Measurements from ENCODE around the gene CR1L. TPM values are rescaled to one million over a fixed set of nuclear protein-coding genes. Genes with fewer than 3 reads are reported as not detected.
"Not testable (repeated sequence)": the region's sequence is repeated elsewhere in the genome, so short reads cannot be mapped to it uniquely, and the experiment has no call there.

The CR1L gene
- total RNA-seq, 4 donors from 2014 or later, result not detected

GRCh38 chr1:207628776-207629175, 16.2 kb upstream of the CR1L start:
- no peak for ATAC-seq
- Histone ChIP-seq H3K36me3 (no peaks in the 10 kb centered on the region), H3K9me3 (no peaks in the 10 kb centered on the region), H3K27me3 (no peaks in the 10 kb centered on the region), H3K4me3 (no peak overlapping the region), H3K27ac (no peak overlapping the region), H3K4me1 (no peaks in the 10 kb centered on the region)
- WGBS, 2 donors (ENCODE audit: low coverage in 1 of 2), result 24 to 36% methylated on average over 5 of the region's 5 CpGs
- TF ChIP-seq POLR2AphosphoS5 (IDR thresholded peaks at IDR 0.05) (no peak), POLR2A (IDR thresholded peaks at IDR 0.05) (no peak), CTCF (IDR thresholded peaks at IDR 0.05) (no peak), EP300 (IDR thresholded peaks at IDR 0.05) (no peak)

GRCh38 chr1:207631137-207631536, 13.8 kb upstream of the CR1L start:
- Histone ChIP-seq H3K36me3 (no peaks in the 10 kb centered on the region), H3K27ac (no peak overlapping the region), H3K27me3 (no peaks in the 10 kb centered on the region), H3K4me1 (no peaks in the 10 kb centered on the region), H3K9me3 (no peaks in the 10 kb centered on the region), H3K4me3 (no peak overlapping the region)
- no peak for ATAC-seq
- TF ChIP-seq CTCF (IDR thresholded peaks at IDR 0.05), result no peak
- TF ChIP-seq EP300 (IDR thresholded peaks at IDR 0.05), result no peak
- TF ChIP-seq POLR2AphosphoS5 (IDR thresholded peaks at IDR 0.05), result no peak
- TF ChIP-seq POLR2A (IDR thresholded peaks at IDR 0.05), result no peak
- WGBS, 2 donors (ENCODE audit: low coverage in 1 of 2), result 62 to 80% methylated on average over 1 of the region's 1 CpG

GRCh38 chr1:207633226-207633625, 11.7 kb upstream of the CR1L start:
- Histone ChIP-seq H3K4me3 (no peak overlapping the region), H3K27ac (no peak overlapping the region), H3K36me3 (no peaks in the 10 kb centered on the region), H3K9me3 (no peaks in the 10 kb centered on the region), H3K27me3 (no peaks in the 10 kb centered on the region), H3K4me1 (no peaks in the 10 kb centered on the region)
- TF ChIP-seq POLR2A (IDR thresholded peaks at IDR 0.05), result no peak
- TF ChIP-seq CTCF (IDR thresholded peaks at IDR 0.05), result no peak
- no peak for TF ChIP-seq EP300 (IDR thresholded peaks at IDR 0.05)
- no peak for TF ChIP-seq POLR2AphosphoS5 (IDR thresholded peaks at IDR 0.05)
- ATAC-seq, result no peak

GRCh38 chr1:207633699-207634289, 11.1 kb upstream of the CR1L start:
- H3K36me3 ChIP-seq, ATAC-seq, H3K9me3 ChIP-seq, H3K27ac ChIP-seq, H3K27me3 ChIP-seq, H3K4me1 ChIP-seq, H3K4me3 ChIP-seq: not testable (repeated sequence)
- WGBS, 2 donors (ENCODE audit: low coverage in 1 of 2), result 78 to 83% methylated on average over 8 to 12 of the region's 12 CpGs

GRCh38 chr1:207634293-207634692, 10.6 kb upstream of the CR1L start:
- not testable (repeated sequence) for H3K27me3 ChIP-seq, H3K4me3 ChIP-seq, H3K9me3 ChIP-seq, H3K36me3 ChIP-seq, H3K4me1 ChIP-seq, ATAC-seq, H3K27ac ChIP-seq
- 83 to 85% methylated on average over 6 of the region's 6 CpGs for WGBS, 2 donors (ENCODE audit: low coverage in 1 of 2)

GRCh38 chr1:207635569-207636186, 9.3 kb upstream of the CR1L start:
- not testable (repeated sequence) for H3K4me1 ChIP-seq, H3K4me3 ChIP-seq, H3K27me3 ChIP-seq, H3K9me3 ChIP-seq, H3K36me3 ChIP-seq, ATAC-seq, H3K27ac ChIP-seq
- 20 to 54% methylated on average over 3 to 7 of the region's 7 CpGs for WGBS, 2 donors (ENCODE audit: low coverage in 1 of 2)

GRCh38 chr1:207638487-207639145, 6.3 kb upstream of the CR1L start:
- WGBS, 2 donors (ENCODE audit: low coverage in 1 of 2), result 78 to 92% methylated on average over 6 to 8 of the region's 9 CpGs
- H3K4me3 ChIP-seq, ATAC-seq: not testable (repeated sequence)

GRCh38 chr1:207639362-207639761, 5.6 kb upstream of the CR1L start:
- not testable (repeated sequence) for H3K36me3 ChIP-seq, H3K27ac ChIP-seq, ATAC-seq, H3K9me3 ChIP-seq, H3K4me1 ChIP-seq, H3K4me3 ChIP-seq
- 20 to 43% methylated on average over 1 to 5 of the region's 5 CpGs for WGBS, 2 donors (ENCODE audit: low coverage in 1 of 2)
- peaks cover 16% of the 10 kb centered on the region for H3K27me3 ChIP-seq

More at GRCh38 chr1:207638487-207639145, 6.3 kb upstream of the CR1L start:
- H3K9me3 ChIP-seq, H3K27ac ChIP-seq, H3K36me3 ChIP-seq, H3K4me1 ChIP-seq: not testable (repeated sequence)
- H3K27me3 ChIP-seq, result peaks cover 16% of the 10 kb centered on the region

Data from gastroesophageal sphincter (tissue), 4 donors.